GM12878 (cell line): Measurements from ENCODE around the gene CDC42EP3. TPM values are rescaled to one million over a fixed set of nuclear protein-coding genes. Genes with fewer than 3 reads are reported as not detected.

Experiments
- ATAC-seq: fragments of 200-7000 bp; cut with Tn5 transposase; 3 replicates; pipeline ENCODE4 v1.9.1; 2020; ENCODE audit warnings: mild to moderate bottlenecking, moderate library complexity
- BruUV-seq: library from RNA; stranded (reverse); fragments of 400-500 nt; replicated peaks from 2 replicates; lab custom pipeline; 2021; lab: Mats Ljungman, UMichigan
- CTCF ChIA-PET: fragments of 300-600 bp; sonication (Branson Sonifier 250); formaldehyde crosslinking; extraction: SDS; loops from one replicate; lab custom pipeline; 2021; ENCODE audit warnings: inconsistent platforms; lab: Yijun Ruan, JAX
- POLR2A ChIA-PET: fragments of 350-600 bp; formaldehyde crosslinking; extraction: SDS; loops from one replicate; lab custom pipeline; 2021; ENCODE audit warnings: inconsistent platforms; lab: Charles Lee
- RAD21 ChIA-PET: fragments of 300-600 bp; sonication (Branson Sonifier 250); formaldehyde crosslinking; loops from one replicate; lab custom pipeline; 2023; ENCODE audit warnings: antibody characterized with exemption; ENCODE audit not compliant: unreplicated experiment; lab: Charles Lee
- SMC1A ChIA-PET: fragments of 300-600 bp; sonication (Branson Sonifier 250); formaldehyde crosslinking; loops from one replicate; lab custom pipeline; 2023; ENCODE audit not compliant: unreplicated experiment, uncharacterized antibody; lab: Charles Lee
- DNase-seq: peaks from one replicate; pipeline ENCODE4 v3.0.0-alpha.2; 2011; ENCODE audit warnings: low read depth, low spot score
- FAIRE-seq: peaks from 3 replicates; lab custom pipeline; 2011; peaks lifted over from hg19 to GRCh38; lab: Jason Lieb, UNC
- H2AFZ ChIP-seq: 2 replicates; pipeline ENCODE4 v1.6.0; 2011; ENCODE audit warnings: low read depth, low read length, control low read depth; ENCODE audit not compliant: control insufficient read depth
- H3K27ac ChIP-seq: 2 replicates; pipeline ENCODE4 v1.5.1; 2011; ENCODE audit warnings: control low read depth; ENCODE audit not compliant: control insufficient read depth, insufficient read depth
- H3K27me3 ChIP-seq, 2 experiments: replicated peaks in 1 of 2; 2 replicates each; pipeline versions ENCODE4 v1.6.0 to v1.6.1; 2011; ENCODE audit warnings: low read length in 1 of 2; ENCODE audit not compliant: control insufficient read depth in 2 of 2, insufficient read depth in 2 of 2
- H3K36me3 ChIP-seq, 2 experiments: 2 replicates each; pipeline ENCODE4 v1.5.1; 2011; ENCODE audit warnings: low read length in 1 of 2; ENCODE audit not compliant: control insufficient read depth in 2 of 2, insufficient read depth in 2 of 2
- H3K4me1 ChIP-seq: 2 replicates; pipeline ENCODE4 v1.6.1; 2011; ENCODE audit warnings: mild to moderate bottlenecking, low read length, moderate library complexity, mixed read lengths; ENCODE audit not compliant: control insufficient read depth, insufficient read depth
- H3K4me2 ChIP-seq: 2 replicates; pipeline ENCODE4 v1.6.0; 2011; ENCODE audit warnings: control low read depth; ENCODE audit not compliant: control insufficient read depth, insufficient read depth
- H3K4me3 ChIP-seq: fragments of 200-600 bp; sonication (generic); 2 replicates; pipeline ENCODE4 v1.5.1; 2016
- H3K79me2 ChIP-seq: 2 replicates; pipeline ENCODE4 v1.6.0; 2011; ENCODE audit warnings: low read length; ENCODE audit not compliant: control insufficient read depth, insufficient read depth
- H3K9ac ChIP-seq: 2 replicates; pipeline ENCODE4 v1.8.0; 2011; ENCODE audit warnings: low read length, control low read depth, mixed read lengths; ENCODE audit not compliant: control insufficient read depth, insufficient read depth
- H3K9me3 ChIP-seq: replicated peaks from 3 replicates; pipeline ENCODE4 v1.5.1; 2011; ENCODE audit warnings: mild to moderate bottlenecking, low read length; ENCODE audit not compliant: control insufficient read depth, insufficient read depth
- H4K20me1 ChIP-seq: 2 replicates; pipeline ENCODE4 v1.6.0; 2011; ENCODE audit not compliant: control insufficient read depth, insufficient read depth
- CBFB ChIP-seq: IDR thresholded peaks from 2 replicates; pipeline ENCODE4 v1.6.1; 2016; ENCODE audit warnings: antibody characterized with exemption, low read depth
- CREM ChIP-seq: IDR thresholded peaks from 2 replicates; pipeline ENCODE4 v1.6.1; 2014; ENCODE audit warnings: antibody characterized with exemption, low read depth
- FOXK2 ChIP-seq: fragments of 450-650 bp; IDR thresholded peaks from 2 replicates; pipeline ENCODE4 v1.6.1; 2017; ENCODE audit warnings: mild to moderate bottlenecking, moderate library complexity
- HCFC1 ChIP-seq: fragments of 150-350 bp; IDR thresholded peaks from 2 replicates; pipeline ENCODE4 v1.6.1; 2014; ENCODE audit warnings: low read length
- IRF4 ChIP-seq: IDR thresholded peaks from 2 replicates; pipeline ENCODE4 v1.6.1; 2011; ENCODE audit warnings: low read depth, low read length
- JUNB ChIP-seq: IDR thresholded peaks from 2 replicates; pipeline ENCODE4 v1.6.1; 2016; ENCODE audit warnings: antibody characterized with exemption, mild to moderate bottlenecking
- PAX8 ChIP-seq: fragments of 450-650 bp; IDR thresholded peaks from 2 replicates; pipeline ENCODE4 v1.6.1; 2017; ENCODE audit warnings: mild to moderate bottlenecking, moderate library complexity
- PBX3 ChIP-seq: IDR thresholded peaks from 2 replicates; pipeline ENCODE4 v1.6.1; 2011; ENCODE audit warnings: mild to moderate bottlenecking, low read depth, low read length, moderate library complexity; ENCODE audit not compliant: insufficient replicate concordance
- RUNX3 ChIP-seq: IDR thresholded peaks from 2 replicates; pipeline ENCODE4 v1.6.1; 2012; ENCODE audit warnings: low read length, inconsistent platforms
- SRF ChIP-seq, 2 experiments: IDR thresholded peaks; 2 replicates each; pipeline ENCODE4 v1.6.1; 2011; ENCODE audit warnings: low read depth in 2 of 2, low read length in 2 of 2, mild to moderate bottlenecking in 1 of 2, moderate library complexity in 1 of 2
- SUPT20H ChIP-seq: IDR thresholded peaks from 2 replicates; pipeline ENCODE4 v1.6.1; 2011; ENCODE audit warnings: low read depth, mild to moderate bottlenecking, low read length, moderate library complexity, borderline replicate concordance; ENCODE audit not compliant: control insufficient read depth
- TBL1XR1 ChIP-seq: IDR thresholded peaks from 2 replicates; pipeline ENCODE4 v1.6.1; 2012; ENCODE audit warnings: low read depth, low read length, improper control_type of control experiment
- TCF12 ChIP-seq: IDR thresholded peaks from 2 replicates; pipeline ENCODE4 v1.6.1; 2011; ENCODE audit warnings: low read depth, mild to moderate bottlenecking, low read length
- YBX1 ChIP-seq: fragments of 450-650 bp; IDR thresholded peaks from 2 replicates; pipeline ENCODE4 v1.6.1; 2016; ENCODE audit warnings: antibody characterized with exemption
- YY1 ChIP-seq: IDR thresholded peaks from 2 replicates; pipeline ENCODE4 v1.6.1; 2011; ENCODE audit warnings: low read depth, mild to moderate bottlenecking, low read length
- ZBTB40 ChIP-seq: fragments of 450-650 bp; IDR thresholded peaks from 2 replicates; pipeline ENCODE4 v1.6.1; 2016; ENCODE audit warnings: mild to moderate bottlenecking, moderate library complexity, borderline replicate concordance
- ZZZ3 ChIP-seq: IDR thresholded peaks from 2 replicates; pipeline ENCODE4 v1.6.1; 2011; ENCODE audit warnings: low read depth; ENCODE audit not compliant: control insufficient read depth, insufficient read length
- in situ Hi-C: fragments of 300-500 bp; cut with MboI; formaldehyde crosslinking; loops from 9 replicates; pipeline ENCODE4 v1.14.3; 2018; ENCODE audit warnings: mixed read lengths
- intact Hi-C: fragments of 100-400 bp; cut with micrococcal nuclease; formaldehyde crosslinking; loops from one replicate; pipeline ENCODE4 v1.14.2; 2022; ENCODE audit not compliant: unreplicated experiment
- polyA plus RNA-seq, 11 experiments: library from polyadenylated mRNA; depleted of rRNA in 4 of 11; unstranded in 6 of 11; stranded (reverse) in 5 of 11; fragments of >200 nt; fragmentation: Nextera tagmentation in 4 of 11; fragmentation: Illumina TruSeq in 1 of 11; extraction: Ambion mirVana in 4 of 11; extraction: Trizol in 1 of 11; gene quantifications; 1 replicate in 1 of 11; 2 replicates in 10 of 11; pipeline versions ENCODE4 v1.2.1 to v1.2.3, GENCODE V29; 2011 to 2016; ENCODE audit warnings: inconsistent platforms in 2 of 11, missing spikeins in 2 of 11, low read depth in 1 of 11
- total RNA-seq, 4 experiments: library from RNA; depleted of rRNA in 3 of 4; stranded (reverse); fragments of >200 nt in 3 of 4; fragmentation: Illumina TruSeq in 1 of 4; extraction: Trizol in 1 of 4; gene quantifications; 2 replicates each; pipeline versions ENCODE4 v1.2.1 to v1.2.3, GENCODE V29; 2013 to 2021

The CDC42EP3 gene
- total and polyA plus RNA-seq, 10 of the 15 experiments (the other 5 are each of a cell fraction or from before 2014, with no cell fraction given), result 11.8 to 86.9 (median 52.9) TPM

- TF ChIP-seq JUNB (peak; percentile 79), PBX3 (peak; percentile 66), CBFB (0 out of 2 replicates have a peak, but pooled peaks have one; percentile 43), TBL1XR1 (no peak), YBX1 (no peak), SRF (IDR thresholded peaks at IDR 0.05; ENCODE audit: low read depth in 2 of 2, low read length in 2 of 2) (no peak), IRF4 (peak; percentile 88), HCFC1 (no peak), ZZZ3 (no peak), SUPT20H (no peak), PAX8 (no peak; the same call in 1 of the 2 replicates)
- TF ChIP-seq, all 136 proteins: peak for 65
Observed at GRCh38 chr2:37623971-37624900, 47.2 kb downstream of the CDC42EP3 start (continued).

- Histone ChIP-seq H3K36me3 (no peaks in the 10 kb centered on the region), H3K9ac (peak overlapping the region; percentile 76), H3K9me3 (no peaks in the 10 kb centered on the region; the same call in 2 of the 3 replicates), H3K79me2 (peaks cover 60% of the 10 kb centered on the region), H3K27ac (peak overlapping the region; percentile 97), H3K4me1 (peaks cover 51% of the 10 kb centered on the region), H3K4me2 (peak overlapping the region; percentile 66), H3K4me3 (peak overlapping the region; percentile 4; the same call in 1 of the 2 replicates), H2AFZ (peak overlapping the region; percentile 76), H3K27me3 (no peaks in the 10 kb centered on the region), H4K20me1 (no peaks in the 10 kb centered on the region)
- RAD21 ChIA-PET, result interaction anchor here (0.7 to 9.9 kb wide), 23 partner anchors 10 to 253 kb away, joined by 3 to 176 read pairs (median 16); partner anchors contain the start of gene CDC42EP3
- no peak for TF ChIP-seq TCF12
- TF ChIP-seq ZBTB40, result no peak
- TF ChIP-seq RUNX3, result peak; percentile 17; the same call in 1 of the 2 replicates
- TF ChIP-seq CREM, result 0 out of 2 replicates have a peak, but pooled peaks have one; percentile 8
- TF ChIP-seq FOXK2, result no peak
- TF ChIP-seq CBFB, result 0 out of 2 replicates have a peak, but pooled peaks have one; percentile 17
- no peak for TF ChIP-seq YY1
- in situ Hi-C loops (no loop called here), intact Hi-C loops (loop anchor here (5.0 kb wide), 1 partner anchor 44 kb away; no protein-coding TSS in a partner anchor)
- POLR2A ChIA-PET, result interaction anchor here (0.6 to 10.2 kb wide), 15 partner anchors 8 to 208 kb away, joined by 3 to 166 read pairs (median 13); partner anchors contain the start of gene CDC42EP3
- CTCF ChIA-PET, result interaction anchor here (0.7 to 7.1 kb wide), 19 partner anchors 10 to 254 kb away, joined by 3 to 32 read pairs (median 6); no protein-coding TSS in a partner anchor
- DNase-seq (no peak), FAIRE-seq (no peak), ATAC-seq (peak; percentile 9)
- SMC1A ChIA-PET, result interaction anchor here (0.9 to 10.2 kb wide), 28 partner anchors 9 to 253 kb away, joined by 3 to 178 read pairs (median 18); partner anchors contain the start of gene CDC42EP3
- no TSS peak for BruUV-seq
Observed at GRCh38 chr2:37623406-37623805, 48.0 kb downstream of the CDC42EP3 start.
